Measurements from ENCODE around the gene FAM53A. TPM values are rescaled to one million over a fixed set of nuclear protein-coding genes. Genes with fewer than 3 reads are reported as not detected.
"Not testable (repeated sequence)": the region's sequence is repeated elsewhere in the genome, so short reads cannot be mapped to it uniquely, and the experiment has no call there.

The FAM53A gene
- total and polyA plus RNA-seq, 2 experiments from 2014 or later, result 7.1 to 11.8 TPM

GRCh38 chr4:1644891-1645657 is 39.0 kb downstream of the FAM53A start:
- Histone ChIP-seq H3K27me3 (no peaks in the 10 kb centered on the region), H3K4me3 (no peak overlapping the region), H3K27ac (peak overlapping the region; percentile 89), H3K36me3 (no peaks in the 10 kb centered on the region), H3K4me1 (ENCODE audit: low read depth) (peaks cover 17% of the 10 kb centered on the region), H3K9me3 (ENCODE audit: low read depth) (no peaks in the 10 kb centered on the region)
- no peak for TF ChIP-seq CTCF (IDR thresholded peaks at IDR 0.05; ENCODE audit: low read depth, low read length)
- peak; percentile 75 to 81 for DNase-seq (ENCODE audit: low read depth in 1 of 2, low spot score in 1 of 2)

- no peak for TF ChIP-seq CTCF (IDR thresholded peaks at IDR 0.05; ENCODE audit: low read depth, low read length)
- Histone ChIP-seq H3K36me3 (no peaks in the 10 kb centered on the region), H3K9me3 (ENCODE audit: low read depth) (no peaks in the 10 kb centered on the region), H3K4me3 (no peak overlapping the region), H3K27ac (peak overlapping the region; percentile 89), H3K27me3 (no peaks in the 10 kb centered on the region), H3K4me1 (ENCODE audit: low read depth) (peaks cover 17% of the 10 kb centered on the region)
- no peak for DNase-seq (ENCODE audit: low read depth in 1 of 2, low spot score in 1 of 2)
These were observed 40.0 kb downstream of the FAM53A start for GRCh38 chr4:1643971-1644735.

GRCh38 chr4:1642196-1642951 is 41.7 kb downstream of the FAM53A start:
- no peaks in the 10 kb centered on the region for H3K27me3 ChIP-seq
- DNase-seq (ENCODE audit: low read depth in 1 of 2, low spot score in 1 of 2), result no peak
- no peaks in the 10 kb centered on the region for H3K9me3 ChIP-seq (ENCODE audit: low read depth)
- no peak for TF ChIP-seq CTCF (IDR thresholded peaks at IDR 0.05; ENCODE audit: low read depth, low read length)
- H3K4me3 ChIP-seq, result no peak overlapping the region
- no peak overlapping the region for H3K27ac ChIP-seq
- peaks cover 17% of the 10 kb centered on the region for H3K4me1 ChIP-seq (ENCODE audit: low read depth)
- H3K36me3 ChIP-seq, result no peaks in the 10 kb centered on the region

GRCh38 chr4:1641671-1642070 is 42.4 kb downstream of the FAM53A start:
- Histone ChIP-seq H3K27me3 (no peaks in the 10 kb centered on the region), H3K9me3 (ENCODE audit: low read depth) (no peaks in the 10 kb centered on the region), H3K4me3 (no peak overlapping the region), H3K36me3 (no peaks in the 10 kb centered on the region), H3K27ac (no peak overlapping the region), H3K4me1 (ENCODE audit: low read depth) (peaks cover 17% of the 10 kb centered on the region)
- no peak for TF ChIP-seq CTCF (IDR thresholded peaks at IDR 0.05; ENCODE audit: low read depth, low read length)
- no peak for DNase-seq (ENCODE audit: low read depth in 1 of 2, low spot score in 1 of 2)

- H3K27ac ChIP-seq; H3K4me3 ChIP-seq; DNase-seq (ENCODE audit: low read depth in 1 of 2, low spot score in 1 of 2); H3K27me3 ChIP-seq; H3K36me3 ChIP-seq; H3K9me3 ChIP-seq (ENCODE audit: low read depth): not testable (repeated sequence)
- peaks cover 17% of the 10 kb centered on the region for H3K4me1 ChIP-seq (ENCODE audit: low read depth)
These were observed 43.2 kb downstream of the FAM53A start for GRCh38 chr4:1640716-1641503.
